Measurements from ENCODE around the gene MFGE8. TPM values are rescaled to one million over a fixed set of nuclear protein-coding genes. Genes with fewer than 3 reads are reported as not detected.

The MFGE8 gene
- total and polyA plus RNA-seq, 9 of the 15 experiments (the other 6 are each of a cell fraction or from before 2014, with no cell fraction given): 2.3 to 142 (median 62.3) TPM

DNA sequence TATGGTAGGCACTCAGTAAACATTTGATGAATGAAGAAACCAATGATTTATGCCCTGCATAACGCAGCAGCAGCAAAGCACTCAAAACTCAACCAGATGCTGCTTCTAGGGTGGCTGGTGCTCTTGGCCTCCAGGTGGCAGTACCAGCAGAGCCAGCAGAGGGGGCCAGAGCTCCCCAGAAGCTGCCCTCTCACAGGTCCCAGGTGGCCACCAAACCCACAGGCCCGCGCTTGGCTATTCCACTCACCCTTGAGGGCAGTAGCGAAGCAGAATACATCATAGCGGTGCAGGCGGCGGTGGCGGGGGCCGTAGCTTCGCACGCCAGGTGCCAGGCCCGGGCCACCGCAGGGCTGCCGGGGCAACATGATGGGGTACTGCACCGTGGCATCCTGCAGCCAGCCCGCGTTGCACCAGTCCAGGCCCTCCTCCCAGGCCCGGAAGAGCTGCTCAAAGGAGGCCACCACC is 34.4 kb downstream of the MFGE8 start (continued):
- TF ChIP-seq YY1 (IDR thresholded peaks at IDR 0.05; ENCODE audit: borderline replicate concordance in 1 of 3, control insufficient read depth in 1 of 3, extremely low read depth in 1 of 3, insufficient read depth in 3 of 3, insufficient read length in 1 of 3, insufficient replicate concordance in 2 of 3, low read depth in 1 of 3, low read length in 2 of 3) (peak in 1 of 3 experiments; percentile 21), KLF16 (IDR thresholded peaks at IDR 0.05) (0 out of 2 replicates have a peak, but pooled peaks have one; percentile 23), CREM (IDR thresholded peaks at IDR 0.05; ENCODE audit: low read depth) (no peak), HOMEZ (CRISPR knock-in tag; IDR thresholded peaks at IDR 0.05) (no peak), SRF (CRISPR knock-in tag; IDR thresholded peaks at IDR 0.05) (peak in 1 of 2 experiments; percentile 37; a peak in 1 of 4 replicates), RCOR1 (IDR thresholded peaks at IDR 0.05; ENCODE audit: borderline replicate concordance in 1 of 2, low read depth in 2 of 2, low read length in 2 of 2) (0 out of 4 replicates have a peak, but pooled peaks of 1 of the 2 experiments have one; percentile 8), RB1 (IDR thresholded peaks at IDR 0.05; ENCODE audit: low read depth) (peak; percentile 45; the same call in 1 of the 2 replicates), STAT5B (CRISPR knock-in tag; IDR thresholded peaks at IDR 0.05) (no peak), ETS2 (tag; IDR thresholded peaks at IDR 0.05; ENCODE audit: borderline replicate concordance, poor library complexity, severe bottlenecking) (no peak), LEF1 (IDR thresholded peaks at IDR 0.05) (no peak)
- TF ChIP-seq, protein P1, sequence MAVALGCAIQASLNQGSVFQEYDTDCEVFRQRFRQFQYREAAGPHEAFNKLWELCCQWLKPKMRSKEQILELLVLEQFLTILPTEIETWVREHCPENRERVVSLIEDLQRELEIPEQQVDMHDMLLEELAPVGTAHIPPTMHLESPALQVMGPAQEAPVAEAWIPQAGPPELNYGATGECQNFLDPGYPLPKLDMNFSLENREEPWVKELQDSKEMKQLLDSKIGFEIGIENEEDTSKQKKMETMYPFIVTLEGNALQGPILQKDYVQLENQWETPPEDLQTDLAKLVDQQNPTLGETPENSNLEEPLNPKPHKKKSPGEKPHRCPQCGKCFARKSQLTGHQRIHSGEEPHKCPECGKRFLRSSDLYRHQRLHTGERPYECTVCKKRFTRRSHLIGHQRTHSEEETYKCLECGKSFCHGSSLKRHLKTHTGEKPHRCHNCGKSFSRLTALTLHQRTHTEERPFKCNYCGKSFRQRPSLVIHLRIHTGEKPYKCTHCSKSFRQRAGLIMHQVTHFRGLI (CRISPR knock-in tag; IDR thresholded peaks at IDR 0.05): no peak

Measured in K562 (cell line).